H1 (cell line): ENCODE results near the gene CPNE8. TPM values are rescaled to one million over a fixed set of nuclear protein-coding genes. Genes with fewer than 3 reads are reported as not detected.

Source experiments
- CTCF ChIA-PET: fragments of 300-600 bp; sonication (Branson Sonifier 250); formaldehyde crosslinking; loops from one replicate; lab custom pipeline; 2021; ENCODE audit not compliant: partially characterized antibody; lab: Charles Lee
- POLR2A ChIA-PET: fragments of 300-600 bp; sonication (Branson Sonifier 250); formaldehyde crosslinking; loops from one replicate; lab custom pipeline; 2021; ENCODE audit warnings: inconsistent platforms; ENCODE audit not compliant: partially characterized antibody; lab: Charles Lee
- DNase-seq, 2 experiments: peaks; one replicate each; pipeline versions ENCODE4 v3.0.0 to v3.0.0-alpha.2; 2010 to 2022; ENCODE audit warnings: low spot score in 2 of 2, low read depth in 1 of 2, mixed read lengths in 1 of 2
- FAIRE-seq: peaks from 2 replicates; lab custom pipeline; 2011; peaks lifted over from hg19 to GRCh38; lab: Jason Lieb, UNC
- H2AFZ ChIP-seq: 2 replicates; pipeline ENCODE4 v1.8.1; 2012; ENCODE audit warnings: low read length, inconsistent platforms
- H2AK5ac ChIP-seq: 2 replicates; pipeline ENCODE4 v1.6.1; 2013; ENCODE audit warnings: low read depth, low read length
- H2BK120ac ChIP-seq: replicated peaks from 2 replicates; pipeline ENCODE3; 2013; ENCODE audit warnings: low read depth, low read length, inconsistent platforms
- H2BK12ac ChIP-seq: 2 replicates; pipeline ENCODE4 v1.6.1; 2013; ENCODE audit warnings: low read depth, low read length
- H2BK15ac ChIP-seq: 2 replicates; pipeline ENCODE4 v1.6.1; 2013; ENCODE audit warnings: low read length
- H2BK20ac ChIP-seq: 2 replicates; pipeline ENCODE4 v1.6.1; 2013; ENCODE audit warnings: low read length
- H2BK5ac ChIP-seq: 2 replicates; pipeline ENCODE4 v1.6.1; 2013; ENCODE audit warnings: low read depth, low read length
- H3K14ac ChIP-seq: 2 replicates; pipeline ENCODE4 v1.6.1; 2013; ENCODE audit warnings: inconsistent platforms; ENCODE audit not compliant: insufficient read length
- H3K18ac ChIP-seq: 2 replicates; pipeline ENCODE4 v1.6.1; 2013; ENCODE audit warnings: low read length; ENCODE audit errors: extremely low read depth
- H3K23ac ChIP-seq: 2 replicates; pipeline ENCODE4 v1.6.1; 2013; ENCODE audit warnings: inconsistent platforms; ENCODE audit not compliant: insufficient read length
- H3K23me2 ChIP-seq: 2 replicates; pipeline ENCODE4 v1.6.1; 2013; ENCODE audit warnings: low read depth, low read length
- H3K27ac ChIP-seq: 2 replicates; pipeline ENCODE4 v1.6.1; 2011; ENCODE audit warnings: low read depth, low read length, inconsistent platforms
- H3K27me3 ChIP-seq, 4 experiments: replicated peaks in 1 of 4; 1 replicate in 1 of 4; 2 replicates in 3 of 4; pipeline versions ENCODE4 v1.6.1 to v1.8.1; 2011 to 2013; ENCODE audit warnings: low read length in 3 of 4, mild to moderate bottlenecking in 3 of 4, inconsistent platforms in 2 of 4, mixed read lengths in 2 of 4, moderate library complexity in 1 of 4; ENCODE audit not compliant: control insufficient read depth in 3 of 4, insufficient read depth in 3 of 4; ENCODE audit errors: extremely low read depth in 1 of 4
- H3K36me3 ChIP-seq, 4 experiments: 2 replicates each; pipeline versions ENCODE4 v1.6.1 to v1.8.1; 2011 to 2013; ENCODE audit warnings: mild to moderate bottlenecking in 4 of 4, low read length in 3 of 4, moderate library complexity in 2 of 4, control low read depth in 1 of 4, inconsistent platforms in 1 of 4; ENCODE audit not compliant: insufficient read depth in 4 of 4, control insufficient read depth in 2 of 4
- H3K4ac ChIP-seq: replicated peaks from 2 replicates; pipeline ENCODE3; 2013; ENCODE audit warnings: low read length, low read depth, mixed read lengths, inconsistent platforms; ENCODE audit not compliant: insufficient read length
- H3K4me1 ChIP-seq, 4 experiments: replicated peaks in 1 of 4; 1 replicate in 1 of 4; 2 replicates in 3 of 4; pipeline versions ENCODE4 v1.6.1 to v1.8.1; 2011 to 2013; ENCODE audit warnings: low read length in 3 of 4, inconsistent platforms in 2 of 4, mixed read lengths in 1 of 4; ENCODE audit not compliant: insufficient read depth in 4 of 4, control insufficient read depth in 3 of 4
- H3K4me2 ChIP-seq, 2 experiments: 2 replicates each; pipeline versions ENCODE4 v1.6.1 to v1.8.1; 2011 to 2013; ENCODE audit warnings: low read depth in 2 of 2, low read length in 2 of 2, control low read depth in 1 of 2, inconsistent platforms in 1 of 2, mild to moderate bottlenecking in 1 of 2; ENCODE audit not compliant: insufficient read depth in 1 of 2
- H3K4me3 ChIP-seq, 4 experiments: fragments of 200-600, 300-600 bp in 1 of 4; sonication (generic), shearing (Covaris generic), sonication (Bioruptor Twin) in 1 of 4; 2 replicates each; pipeline versions ENCODE4 v1.5.1 to v1.8.1; 2011 to 2016; ENCODE audit warnings: low read length in 4 of 4, low read depth in 3 of 4, control low read depth in 2 of 4, inconsistent platforms in 2 of 4, mild to moderate bottlenecking in 2 of 4, mixed read lengths in 1 of 4, moderate library complexity in 1 of 4; ENCODE audit not compliant: insufficient read depth in 2 of 4; ENCODE audit errors: extremely low read depth in 1 of 4
- H3K56ac ChIP-seq: replicated peaks from 2 replicates; pipeline ENCODE3; 2013; ENCODE audit warnings: low read depth, mild to moderate bottlenecking, mixed read lengths, low read length, inconsistent platforms; ENCODE audit not compliant: insufficient read length
- H3K79me1 ChIP-seq: 2 replicates; pipeline ENCODE4 v1.6.1; 2013; ENCODE audit warnings: low read depth, low read length, control low read depth
- H3K79me2 ChIP-seq, 2 experiments: 2 replicates each; pipeline versions ENCODE4 v1.6.1 to v1.8.1; 2012 to 2013; ENCODE audit warnings: low read length in 2 of 2, mild to moderate bottlenecking in 2 of 2, inconsistent platforms in 1 of 2; ENCODE audit not compliant: insufficient read depth in 2 of 2, control insufficient read depth in 1 of 2
- H3K9ac ChIP-seq, 4 experiments: replicated peaks in 1 of 4; 1 replicate in 1 of 4; 2 replicates in 3 of 4; pipeline versions ENCODE4 v1.6.1 to v1.8.1; 2011 to 2013; ENCODE audit warnings: low read depth in 3 of 4, low read length in 3 of 4, control low read depth in 2 of 4, mild to moderate bottlenecking in 2 of 4, moderate library complexity in 2 of 4, inconsistent platforms in 1 of 4; ENCODE audit errors: extremely low read depth in 1 of 4
- H3K9me3 ChIP-seq, 2 experiments: 2 replicates each; pipeline versions ENCODE4 v1.6.1 to v1.8.1; 2012 to 2013; ENCODE audit warnings: mild to moderate bottlenecking in 2 of 2, moderate library complexity in 2 of 2, control low read depth in 1 of 2, inconsistent platforms in 1 of 2, low read depth in 1 of 2, low read length in 1 of 2, mixed read lengths in 1 of 2; ENCODE audit not compliant: insufficient read depth in 2 of 2
- H4K20me1 ChIP-seq, 2 experiments: replicated peaks in 1 of 2; 2 replicates each; pipeline versions ENCODE3 to v1.8.1; 2011 to 2013; ENCODE audit warnings: inconsistent platforms in 2 of 2, low read length in 2 of 2, mild to moderate bottlenecking in 1 of 2; ENCODE audit not compliant: insufficient read depth in 2 of 2, control insufficient read depth in 1 of 2
- H4K5ac ChIP-seq: 2 replicates; pipeline ENCODE4 v1.6.1; 2013; ENCODE audit warnings: low read length, low read depth, mixed read lengths, inconsistent platforms; ENCODE audit not compliant: insufficient read length
- H4K8ac ChIP-seq: 2 replicates; pipeline ENCODE4 v1.8.0; 2013; ENCODE audit warnings: mild to moderate bottlenecking, moderate library complexity, low read length, inconsistent platforms; ENCODE audit not compliant: insufficient read depth; ENCODE audit errors: extremely low read depth
- H4K91ac ChIP-seq: replicated peaks from 2 replicates; pipeline ENCODE3; 2013; ENCODE audit warnings: low read length, mixed read lengths, inconsistent platforms; ENCODE audit not compliant: insufficient read length
- WGBS, 2 experiments: shearing (Covaris generic) in 1 of 2; methylation state at CpG; one replicate each; pipeline versions ENCODE4 v1.1.6 to v1.1.7; 2013 to 2015; ENCODE audit warnings: low lambda C conversion rate in 2 of 2, mixed read lengths in 2 of 2, inconsistent platforms in 1 of 2, low coverage in 1 of 2, missing lambda C conversion rate in 1 of 2; ENCODE audit not compliant: insufficient replicate concordance in 2 of 2, insufficient coverage in 1 of 2, insufficient read length in 1 of 2; ENCODE audit errors: extremely low coverage in 1 of 2, missing lambda C conversion rate in 1 of 2; 5-methylcytosine and 5-hydroxymethylcytosine counted together
- polyA plus RNA-seq, 7 experiments: library from polyadenylated mRNA; depleted of rRNA in 3 of 7; stranded (reverse) in 5 of 7; unstranded in 2 of 7; fragments of >200 nt in 5 of 7; fragments of 200-250 nt in 2 of 7; gene quantifications; 1 replicate in 5 of 7; 2 replicates in 1 of 7; 4 replicates in 1 of 7; pipeline versions ENCODE4 v1.2.1 to v1.2.3, GENCODE V29; 2011 to 2013; ENCODE audit warnings: missing spikeins in 2 of 7, mixed read lengths in 2 of 7
- total RNA-seq: library from RNA; stranded (reverse); fragmentation: NEBNext Ultra II Directional; extraction: Animal tissue kit (Norgen Biotek cat#: 25700); gene quantifications from 2 replicates; pipeline ENCODE4 v1.2.1, GENCODE V29; 2021

The CPNE8 gene
- total and polyA plus RNA-seq, 2 of the 8 experiments (the other 6 are each of a cell fraction or from before 2014, with no cell fraction given) = 2.5 to 6.8 TPM

- Histone ChIP-seq H3K27ac (no peak overlapping the region), H3K18ac (no peak overlapping the region), H3K4me3 (0 out of 8 replicates have a peak overlapping the region, but pooled peaks of 1 of the 4 experiments have one; percentile 75), H4K8ac (no peak overlapping the region), H2AFZ (no peak overlapping the region), H3K36me3 (no peaks in the 10 kb centered on the region), H2BK5ac (no peak overlapping the region), H3K4me1 (peaks cover 0 to 2% (median 0%) of the 10 kb centered on the region in 4 experiments; a peak in 1 of 7 replicates), H3K23me2 (peaks cover 15% of the 10 kb centered on the region), H2BK120ac (no peak overlapping the region), H2AK5ac (no peak overlapping the region), H4K5ac (no peak overlapping the region), H2BK12ac (no peak overlapping the region), H3K79me1 (no peaks in the 10 kb centered on the region), H2BK20ac (no peak overlapping the region), H3K56ac (no peak overlapping the region), H3K79me2 (peaks cover 0 to 4% of the 10 kb centered on the region in 2 experiments; a peak in 1 of 4 replicates), H3K4ac (no peak overlapping the region), H3K23ac (no peak overlapping the region), H3K4me2 (no peak overlapping the region), H4K20me1 (no peaks in the 10 kb centered on the region), H3K14ac (no peak overlapping the region), H2BK15ac (no peak overlapping the region), H3K9ac (no peak overlapping the region), H3K27me3 (peaks cover 0 to 10% (median 4%) of the 10 kb centered on the region in 4 experiments; a peak in 4 of 7 replicates), H4K91ac (no peak overlapping the region), H3K9me3 (no peaks in the 10 kb centered on the region)
- FAIRE-seq (no peak), DNase-seq (no peak)
- POLR2A ChIA-PET = interaction anchor here (2.5 kb wide), 1 partner anchor 192 kb away, joined by 6 read pairs; no protein-coding TSS in a partner anchor
- WGBS, 2 experiments = 100% methylated on average over 3 of the region's 3 CpGs; no CpG with 5 or more reads in 1 of the 2 experiments
- CTCF ChIA-PET = interaction anchor here (0.7 to 0.8 kb wide), 2 partner anchors 8 kb away, joined by 3 to 4 read pairs; no protein-coding TSS in a partner anchor
Observed at GRCh38 chr12:38903596-38903995, 1.8 kb downstream of the CPNE8 start.
